NB4 (cell line): ENCODE measurements around the gene RPL32.
"Not testable (repeated sequence)": the region's sequence is repeated elsewhere in the genome, so short reads cannot be mapped to it uniquely, and the experiment has no call there.

ENCODE experiments used
- DNase-seq: peaks from one replicate; pipeline ENCODE4 v3.0.0; 2010; ENCODE audit warnings: low read depth
- H3K4me3 ChIP-seq: one replicate; pipeline ENCODE4 v1.5.1; 2011; ENCODE audit warnings: mild to moderate bottlenecking, low read depth, low read length, moderate library complexity
- MYC ChIP-seq: IDR thresholded peaks from 2 replicates; pipeline ENCODE4 v1.6.1; 2011; ENCODE audit warnings: low read depth, low read length
- POLR2A ChIP-seq: IDR thresholded peaks from 2 replicates; pipeline ENCODE4 v1.6.1; 2011; ENCODE audit warnings: mild to moderate bottlenecking; ENCODE audit not compliant: insufficient read length; ENCODE audit errors: extremely low read depth
- TF ChIP-seq, protein P1 (sequence below): IDR thresholded peaks from 2 replicates; pipeline ENCODE4 v1.6.1; 2011; ENCODE audit warnings: low read depth, low read length
- TF ChIP-seq, protein P2 (sequence below): IDR thresholded peaks from one replicate; pipeline ENCODE4 v1.5.1; 2012; ENCODE audit warnings: low read depth, low read length

The RPL32 gene

DNA sequence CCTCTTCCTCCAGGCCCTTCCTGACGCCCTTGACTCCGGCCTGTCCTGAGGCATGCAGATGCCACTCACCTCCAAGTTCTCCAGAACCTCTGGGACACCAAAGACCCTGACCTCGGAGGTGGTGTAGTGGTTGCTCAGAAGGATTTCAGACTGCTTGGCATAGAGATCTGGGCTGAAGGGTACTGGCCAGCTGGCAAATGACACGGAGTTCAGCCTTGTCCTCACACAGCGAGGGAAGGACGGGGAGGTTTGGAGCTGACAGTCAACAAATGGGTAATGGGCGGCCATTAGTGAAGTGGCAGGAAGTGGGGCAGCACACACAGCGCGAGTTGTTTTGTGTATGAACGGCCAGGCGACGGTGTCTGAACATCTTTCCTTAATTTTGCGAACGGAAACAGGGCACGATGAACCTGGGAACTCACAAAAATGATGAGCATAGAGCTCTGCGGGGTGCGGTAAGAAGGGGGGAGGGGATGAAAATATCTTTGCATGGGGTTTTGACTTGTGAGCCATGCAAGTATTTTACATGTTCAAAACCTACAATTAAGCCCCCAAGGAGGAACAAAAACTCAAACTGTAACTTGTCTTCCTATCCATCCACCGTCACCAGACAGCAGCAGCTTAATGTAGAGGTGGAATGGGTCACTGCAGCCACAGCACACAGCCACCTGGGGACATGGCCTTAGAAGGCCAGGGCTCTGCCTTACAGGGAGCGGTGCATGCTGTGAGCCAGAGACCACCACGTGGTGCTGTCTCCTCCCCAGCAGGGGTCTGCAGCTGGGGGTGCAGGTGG is 43.6 kb upstream of the RPL32 start:
- DNase-seq: no peak
- no peak overlapping the region for H3K4me3 ChIP-seq
- TF ChIP-seq, protein P1, sequence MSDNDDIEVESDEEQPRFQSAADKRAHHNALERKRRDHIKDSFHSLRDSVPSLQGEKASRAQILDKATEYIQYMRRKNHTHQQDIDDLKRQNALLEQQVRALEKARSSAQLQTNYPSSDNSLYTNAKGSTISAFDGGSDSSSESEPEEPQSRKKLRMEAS: no peak
- TF ChIP-seq MYC (no peak), POLR2A (no peak)
- TF ChIP-seq, protein P2, sequence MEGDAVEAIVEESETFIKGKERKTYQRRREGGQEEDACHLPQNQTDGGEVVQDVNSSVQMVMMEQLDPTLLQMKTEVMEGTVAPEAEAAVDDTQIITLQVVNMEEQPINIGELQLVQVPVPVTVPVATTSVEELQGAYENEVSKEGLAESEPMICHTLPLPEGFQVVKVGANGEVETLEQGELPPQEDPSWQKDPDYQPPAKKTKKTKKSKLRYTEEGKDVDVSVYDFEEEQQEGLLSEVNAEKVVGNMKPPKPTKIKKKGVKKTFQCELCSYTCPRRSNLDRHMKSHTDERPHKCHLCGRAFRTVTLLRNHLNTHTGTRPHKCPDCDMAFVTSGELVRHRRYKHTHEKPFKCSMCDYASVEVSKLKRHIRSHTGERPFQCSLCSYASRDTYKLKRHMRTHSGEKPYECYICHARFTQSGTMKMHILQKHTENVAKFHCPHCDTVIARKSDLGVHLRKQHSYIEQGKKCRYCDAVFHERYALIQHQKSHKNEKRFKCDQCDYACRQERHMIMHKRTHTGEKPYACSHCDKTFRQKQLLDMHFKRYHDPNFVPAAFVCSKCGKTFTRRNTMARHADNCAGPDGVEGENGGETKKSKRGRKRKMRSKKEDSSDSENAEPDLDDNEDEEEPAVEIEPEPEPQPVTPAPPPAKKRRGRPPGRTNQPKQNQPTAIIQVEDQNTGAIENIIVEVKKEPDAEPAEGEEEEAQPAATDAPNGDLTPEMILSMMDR: no peak

DNA sequence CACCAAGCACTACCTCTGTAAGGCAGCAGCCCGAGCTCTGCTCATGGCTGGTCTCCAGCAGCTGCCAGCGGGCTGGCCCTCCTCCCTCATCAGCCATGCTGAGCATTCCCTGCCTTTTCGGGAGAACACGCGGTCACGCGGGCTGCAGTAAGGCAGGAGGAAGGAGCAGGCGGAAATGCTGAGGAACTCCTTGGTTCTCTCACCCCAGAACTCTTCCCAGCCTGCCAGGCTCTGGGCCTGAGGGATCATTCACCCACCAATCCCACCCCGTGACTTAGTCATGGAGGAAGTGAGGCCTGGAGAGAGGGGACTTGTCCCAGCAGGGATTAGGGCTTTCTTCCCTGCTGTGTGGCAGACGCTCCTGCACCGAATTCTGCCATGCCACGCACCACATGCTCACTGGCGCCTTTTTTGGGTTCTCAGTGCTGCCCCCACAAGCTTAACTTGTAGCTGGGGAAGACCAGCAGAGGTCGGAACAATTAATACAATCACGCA is 42.9 kb upstream of the RPL32 start:
- TF ChIP-seq POLR2A: no peak
- TF ChIP-seq, protein P1: no peak
- TF ChIP-seq, protein P2: no peak
- TF ChIP-seq MYC: no peak
- H3K4me3 ChIP-seq: no peak overlapping the region
- DNase-seq: no peak

DNA sequence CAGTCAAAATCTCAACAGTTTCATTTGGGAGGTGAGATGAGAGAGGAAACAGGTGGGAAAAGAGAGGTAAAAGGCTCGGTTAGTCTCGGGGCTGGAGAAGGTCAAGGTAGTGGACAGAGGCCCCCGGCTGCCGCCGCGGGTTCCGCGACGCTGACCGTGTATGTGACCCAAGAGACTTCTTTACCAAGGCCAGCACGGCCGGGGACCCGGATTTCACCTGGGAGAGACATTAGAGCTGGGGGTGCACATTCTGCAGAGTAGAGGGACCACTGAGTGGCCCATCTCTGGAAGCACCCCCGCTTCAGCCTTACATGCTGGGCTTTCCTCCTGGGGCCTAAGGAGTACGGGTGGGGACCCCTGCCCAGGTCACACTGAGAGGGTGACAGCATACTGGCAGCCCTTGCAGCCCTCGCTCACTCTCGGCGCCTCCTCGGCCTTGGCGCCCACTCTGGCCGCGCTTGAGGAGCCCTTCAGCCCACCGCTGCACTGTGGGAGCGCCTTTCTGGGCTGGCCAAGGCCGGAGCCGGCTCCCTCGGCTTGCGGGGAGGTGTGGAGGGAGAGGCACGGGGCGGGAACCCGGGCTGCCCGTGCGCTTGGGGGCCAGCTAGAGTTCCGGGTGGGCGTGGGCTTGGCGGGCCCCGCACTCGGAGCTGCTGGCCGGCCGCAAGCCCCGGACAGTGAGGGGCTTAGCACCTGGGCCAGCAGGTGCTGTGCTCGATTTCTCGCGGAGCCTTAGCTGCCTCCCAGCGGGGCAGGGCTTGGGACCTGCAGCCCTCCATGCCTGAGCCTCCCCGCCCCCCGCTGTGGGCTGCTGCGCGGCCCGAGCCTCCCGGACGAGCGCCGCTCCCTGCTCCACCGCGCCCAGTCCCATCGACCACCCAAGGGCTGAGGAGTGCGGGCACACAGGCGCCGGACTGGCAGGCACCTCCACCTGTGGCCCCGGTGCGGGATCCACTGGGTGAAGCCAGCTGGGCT is 41.3 kb upstream of the RPL32 start:
- no peak overlapping the region for H3K4me3 ChIP-seq
- TF ChIP-seq POLR2A: no peak
- TF ChIP-seq, protein P1: no peak
- TF ChIP-seq MYC: no peak
- TF ChIP-seq, protein P2: no peak
- no peak for DNase-seq

DNA sequence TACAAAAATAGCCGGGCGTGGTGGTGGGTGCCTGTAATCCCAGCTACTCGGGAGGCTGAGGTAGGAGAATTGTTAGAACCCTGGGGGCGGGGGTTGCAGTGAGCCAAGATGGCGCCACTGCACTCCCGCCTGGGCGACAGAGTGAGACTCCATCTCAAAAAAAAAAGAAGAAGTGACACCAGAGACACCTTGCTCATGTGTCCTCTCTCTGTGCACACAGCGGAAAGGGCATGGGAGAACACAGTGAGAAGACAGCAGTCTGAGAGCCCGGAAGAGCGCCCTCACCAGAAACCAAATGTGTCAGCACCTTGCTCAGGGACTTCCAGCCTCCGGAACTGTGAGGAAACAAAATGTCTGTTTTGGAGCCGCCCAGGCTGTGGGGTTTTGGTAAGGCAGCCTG is 40.5 kb upstream of the RPL32 start:
- not testable (repeated sequence) for H3K4me3 ChIP-seq, DNase-seq

GRCh38 chr3:12879191-12879815 is 37.9 kb upstream of the RPL32 start:
- TF ChIP-seq, protein P1: no peak
- TF ChIP-seq POLR2A (no peak), MYC (no peak)
- TF ChIP-seq, protein P2: no peak
- no peak for DNase-seq
- no peak overlapping the region for H3K4me3 ChIP-seq

GRCh38 chr3:12878758-12879157 is 37.4 kb upstream of the RPL32 start:
- not testable (repeated sequence) for DNase-seq, H3K4me3 ChIP-seq
